NOMO-1 treated with DMSO at 0.1 percent for 48 hours (cell line): ENCODE results near the gene PGK1.
"Not testable (repeated sequence)": the region's sequence is repeated elsewhere in the genome, so short reads cannot be mapped to it uniquely, and the experiment has no call there.

ENCODE experiments used
- DNase-seq: peaks from one replicate; lab custom pipeline; 2025; ENCODE audit not compliant: unreplicated experiment; lab: John Stamatoyannopoulos, UW

The PGK1 gene

GRCh38 chrX:78111140-78111931, 7.3 kb downstream of the PGK1 start:
- no peak for DNase-seq

- DNase-seq = no peak
These were observed 12.3 kb downstream of the PGK1 start for GRCh38 chrX:78116365-78116764.

DNA sequence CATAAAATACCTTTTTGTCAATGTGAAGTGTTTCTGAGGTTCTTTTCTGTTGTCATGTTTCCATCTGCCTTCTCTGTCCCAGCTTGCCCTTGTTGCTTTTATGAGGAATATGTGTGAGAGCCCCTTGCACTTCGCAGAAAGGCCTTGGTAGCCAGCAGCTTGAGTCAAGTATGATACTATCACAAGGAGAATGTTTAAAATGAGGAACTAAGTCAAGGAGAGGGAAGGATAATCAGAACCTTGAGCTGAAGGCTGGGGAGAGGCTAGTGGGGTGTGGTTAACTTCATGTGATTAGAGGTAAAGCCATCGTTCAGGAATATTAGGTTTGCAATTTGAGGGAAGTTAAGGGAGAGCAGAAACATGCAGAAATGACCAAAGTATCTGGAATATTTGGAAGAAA, 12.7 kb downstream of the PGK1 start:
- peak; percentile 29 for DNase-seq

DNA sequence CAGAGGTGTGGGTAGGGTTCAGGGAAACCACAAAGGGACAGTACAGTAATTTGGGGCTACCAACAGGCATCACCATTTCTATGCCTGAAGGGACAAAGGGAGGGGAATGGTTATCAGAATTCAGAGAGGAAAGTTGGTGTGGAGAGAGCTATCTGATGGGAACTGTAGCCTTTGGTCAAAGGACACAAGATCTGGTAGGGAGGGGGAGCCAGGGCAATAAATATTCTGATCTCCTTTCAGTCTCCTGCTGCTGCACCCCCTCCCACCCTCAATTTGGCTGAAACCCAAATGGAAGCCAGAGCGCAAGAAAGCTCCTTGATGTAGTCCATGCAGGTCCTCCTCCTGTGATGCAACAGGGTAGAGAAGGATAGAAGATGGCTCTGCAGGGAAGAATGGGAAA, 14.6 kb downstream of the PGK1 start:
- no peak for DNase-seq

- DNase-seq = no peak
These were observed 15.6 kb downstream of the PGK1 start for GRCh38 chrX:78119521-78120227.

DNA sequence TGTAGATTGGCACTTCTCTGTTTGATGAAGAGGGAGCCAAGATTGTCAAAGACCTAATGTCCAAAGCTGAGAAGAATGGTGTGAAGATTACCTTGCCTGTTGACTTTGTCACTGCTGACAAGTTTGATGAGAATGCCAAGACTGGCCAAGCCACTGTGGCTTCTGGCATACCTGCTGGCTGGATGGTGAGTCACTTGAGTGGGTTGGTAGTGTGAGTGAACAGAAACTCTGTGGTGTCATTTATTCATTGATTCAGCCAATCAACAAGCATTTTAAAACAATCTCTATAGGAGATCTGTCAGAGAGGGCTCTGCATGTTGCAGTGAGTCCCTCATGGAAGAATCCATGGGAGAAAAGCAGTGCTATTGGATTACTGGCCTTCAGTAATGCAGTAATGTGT, 19.1 kb downstream of the PGK1 start:
- DNase-seq = no peak

DNA sequence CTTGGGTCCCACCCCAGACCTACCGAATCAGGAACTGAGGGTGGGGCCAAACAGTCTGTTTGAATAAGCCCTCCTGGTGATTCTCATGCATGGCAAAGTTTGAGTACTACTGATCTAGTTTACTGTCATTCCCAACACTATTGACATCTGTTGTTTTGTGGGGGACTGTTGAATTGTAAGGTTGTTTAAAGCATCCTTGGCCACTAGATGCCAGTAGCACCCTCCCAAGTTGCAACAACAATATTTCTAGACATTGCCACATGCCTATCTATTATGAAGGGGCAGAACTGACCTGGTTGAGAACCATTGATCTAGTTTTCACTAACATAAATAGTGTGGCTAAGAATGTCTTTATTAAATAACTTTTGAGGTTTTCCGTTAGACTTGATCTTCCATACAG, 20.3 kb downstream of the PGK1 start:
- no peak for DNase-seq

- DNase-seq = no peak
These were observed 21.1 kb downstream of the PGK1 start for GRCh38 chrX:78125148-78125547.

- not testable (repeated sequence) for DNase-seq
These were observed 21.7 kb downstream of the PGK1 start for GRCh38 chrX:78125781-78126180.

DNA sequence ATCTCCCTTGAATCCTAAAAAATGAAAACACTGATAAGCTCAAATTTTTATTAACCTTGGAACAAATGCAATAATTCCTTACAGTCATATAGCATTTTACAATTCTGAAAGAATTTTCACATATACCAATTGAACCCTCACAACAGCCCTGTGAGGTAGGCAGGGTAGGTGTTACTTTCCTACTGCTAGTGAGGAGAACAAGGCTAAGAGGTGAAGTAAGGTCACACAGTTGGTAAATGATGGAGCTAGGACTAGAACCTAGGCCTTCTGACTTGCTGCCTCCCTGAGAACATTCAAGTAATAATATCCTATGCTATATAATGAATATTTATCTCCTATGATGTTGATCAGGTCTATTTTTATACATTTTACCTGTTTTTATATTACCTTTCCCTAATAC, 25.7 kb downstream of the PGK1 start:
- no peak for DNase-seq

GRCh38 chrX:78130396-78130795, 26.3 kb downstream of the PGK1 start:
- no peak for DNase-seq

DNA sequence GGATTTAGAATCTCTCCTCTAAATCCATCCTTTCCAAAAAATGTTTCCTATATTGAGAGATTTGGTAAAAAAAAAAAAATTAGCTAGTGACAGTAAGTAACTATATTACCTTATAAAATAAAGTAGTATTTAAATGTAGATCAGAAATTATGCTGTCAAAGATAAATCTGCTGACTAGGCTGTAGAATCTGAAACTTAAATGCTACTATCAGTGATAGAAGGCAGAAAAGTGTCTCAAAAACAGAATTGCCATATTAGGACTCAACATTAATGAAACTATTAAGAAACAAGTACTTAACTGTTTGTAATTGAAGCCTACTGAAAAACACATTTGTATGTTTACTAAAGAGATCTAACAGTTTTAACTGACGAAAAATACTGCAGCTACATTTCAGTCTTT, 27.1 kb downstream of the PGK1 start:
- DNase-seq = no peak

DNA sequence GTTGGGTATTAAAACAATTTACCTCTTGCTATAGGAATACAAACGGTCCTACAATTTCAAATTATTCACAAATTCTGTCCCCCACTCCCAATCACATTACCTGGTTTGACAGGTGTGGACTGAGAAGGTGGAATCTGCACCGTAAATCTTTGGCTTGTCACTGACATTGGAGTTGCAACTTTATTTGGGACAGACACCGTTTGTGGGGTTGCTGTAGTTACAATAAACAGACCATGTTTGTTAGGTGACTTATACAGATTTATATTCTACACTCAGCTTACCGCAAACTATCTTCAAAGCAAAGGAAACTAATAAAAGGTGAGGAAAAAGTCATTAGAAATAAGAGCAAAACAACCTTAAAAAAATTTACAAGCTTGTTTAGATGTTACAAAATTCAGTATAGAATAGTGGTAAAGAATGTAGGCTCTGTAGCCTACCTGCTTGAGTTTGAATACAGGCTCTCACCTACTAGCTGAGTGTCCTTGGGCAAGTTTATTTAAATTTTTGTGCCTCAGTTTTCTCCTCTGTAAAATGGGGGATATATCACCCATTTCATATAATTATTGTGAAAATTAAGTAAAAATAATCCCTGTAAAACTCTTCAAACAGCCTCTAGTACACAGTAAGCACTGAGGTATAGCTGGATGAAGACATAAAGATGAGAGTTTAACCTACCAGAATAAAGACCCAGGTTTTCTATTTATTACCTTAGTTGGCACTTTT, 29.4 kb downstream of the PGK1 start:
- no peak for DNase-seq

- peak; percentile 69 for DNase-seq
These were observed 35.4 kb downstream of the PGK1 start, which contains the start of gene TAF9B for GRCh38 chrX:78139160-78140123. TAF9B (minus strand) TSS chrX:78139650; CDS start chrX:78139611, 39 bp downstream.

DNA sequence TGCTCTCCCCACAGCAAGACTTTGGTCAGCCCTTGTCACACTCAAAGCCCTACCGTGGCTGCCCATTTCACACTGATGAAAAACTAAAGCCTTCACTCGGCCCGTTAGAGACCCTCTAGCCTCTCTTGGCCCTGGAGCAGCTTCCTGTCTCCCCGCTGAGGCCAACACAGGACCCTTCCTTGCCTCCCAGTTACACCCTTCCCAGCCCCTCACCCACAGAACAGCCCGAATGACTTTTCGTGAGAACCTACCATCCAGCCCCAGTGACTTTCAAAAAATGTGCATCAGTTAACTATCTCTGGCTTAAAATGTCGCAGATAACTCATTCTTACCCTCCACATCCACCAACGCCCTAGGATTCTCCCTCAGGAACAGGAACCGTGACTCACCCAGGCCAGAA, 36.2 kb downstream of the PGK1 start:
- DNase-seq = no peak

DNA sequence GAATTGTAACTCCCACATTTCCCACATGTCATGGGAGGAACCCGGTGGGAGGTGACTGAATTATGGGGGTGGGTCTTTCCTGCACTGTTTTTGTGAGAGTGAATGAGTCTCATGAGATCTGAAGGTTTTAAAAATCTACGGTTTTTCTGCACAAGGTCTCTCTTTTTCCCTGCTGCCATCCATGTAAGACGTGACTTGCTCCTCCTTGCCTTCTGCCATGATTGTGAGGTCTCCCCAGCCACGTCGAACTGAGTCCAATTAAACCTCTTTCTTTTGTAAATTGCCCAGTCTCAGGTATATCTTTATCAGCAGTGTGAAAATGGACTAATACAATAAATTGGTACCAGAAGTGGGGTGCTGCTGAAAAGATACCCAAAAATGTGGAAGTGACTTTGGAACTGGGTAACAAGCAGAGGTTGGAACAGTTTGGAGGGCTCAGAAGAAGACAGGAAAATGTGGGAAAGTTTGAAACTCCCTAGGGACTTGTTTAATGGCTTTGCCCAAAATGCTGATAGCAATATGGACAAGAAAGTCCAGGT, 43.0 kb downstream of the PGK1 start:
- not testable (repeated sequence) for DNase-seq

- not testable (repeated sequence) for DNase-seq
These were observed 53.3 kb downstream of the PGK1 start for GRCh38 chrX:78157373-78157772.

DNA sequence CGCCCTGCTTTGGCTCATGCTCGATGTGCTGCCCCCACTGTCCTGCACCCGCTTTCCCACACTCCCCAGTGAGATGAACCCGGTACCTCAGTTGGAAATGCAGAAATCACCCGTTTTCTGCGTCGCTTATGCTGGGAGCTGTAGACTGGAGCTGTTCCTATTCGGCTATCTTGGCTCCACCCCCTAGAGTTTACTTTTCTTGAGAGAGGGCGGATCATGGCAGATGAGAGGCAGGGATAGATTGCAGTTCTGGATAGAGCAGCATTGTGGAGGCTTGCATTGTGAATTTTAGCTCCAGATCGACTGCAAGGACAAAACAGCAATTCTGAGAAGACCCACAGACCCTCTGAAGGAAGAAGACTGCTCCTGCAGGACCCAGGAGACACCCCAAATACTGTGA, 53.8 kb downstream of the PGK1 start:
- DNase-seq = not testable (repeated sequence)

GRCh38 chrX:78160711-78161110, 56.7 kb downstream of the PGK1 start:
- DNase-seq = not testable (repeated sequence)

GRCh38 chrX:78163175-78163574, 59.1 kb downstream of the PGK1 start:
- not testable (repeated sequence) for DNase-seq
